MM.1S (cell line): ENCODE data around the gene KIAA1191.

Source experiments
- DNase-seq: peaks from one replicate; pipeline ENCODE4 v3.0.0-alpha.2; 2015
- H2AFZ ChIP-seq: fragments of 300-600 bp; sonication (generic); 2 replicates; pipeline ENCODE4 v1.6.0; 2016; ENCODE audit warnings: antibody characterized with exemption, low read length
- H3F3A ChIP-seq: fragments of 300-600 bp; sonication (generic); 2 replicates; pipeline ENCODE4 v1.6.1; 2016; ENCODE audit warnings: mild to moderate bottlenecking, antibody characterized with exemption, low read length, moderate library complexity, mixed read lengths; ENCODE audit not compliant: insufficient read depth
- H3K27ac ChIP-seq: fragments of 300-600 bp; sonication (generic); 2 replicates; pipeline ENCODE4 v1.5.1; 2016; ENCODE audit warnings: mild to moderate bottlenecking, low read length
- H3K27me3 ChIP-seq: fragments of 300-600 bp; sonication (generic); replicated peaks from 2 replicates; pipeline ENCODE4 v1.6.0; 2016; ENCODE audit warnings: low read length; ENCODE audit not compliant: insufficient read depth
- H3K36me3 ChIP-seq: fragments of 300-600 bp; sonication (generic); replicated peaks from 2 replicates; pipeline ENCODE4 v1.6.1; 2016; ENCODE audit warnings: mild to moderate bottlenecking, low read length, mixed read lengths; ENCODE audit not compliant: insufficient read depth
- H3K4me1 ChIP-seq: fragments of 300-600 bp; sonication (generic); 2 replicates; pipeline ENCODE4 v1.6.1; 2016; ENCODE audit warnings: low read length, mixed read lengths
- H3K4me2 ChIP-seq: fragments of 300-600 bp; sonication (generic); 2 replicates; pipeline ENCODE4 v1.6.0; 2016; ENCODE audit warnings: low read depth, low read length
- H3K4me3 ChIP-seq: fragments of 300-600 bp; sonication (generic); 2 replicates; pipeline ENCODE4 v1.5.1; 2016; ENCODE audit warnings: low read length, mixed read lengths
- H3K79me2 ChIP-seq: fragments of 300-600 bp; sonication (generic); 2 replicates; pipeline ENCODE4 v1.6.1; 2016; ENCODE audit warnings: mixed run types, low read length, mixed read lengths
- H3K9ac ChIP-seq: fragments of 300-600 bp; sonication (generic); 2 replicates; pipeline ENCODE4 v1.6.1; 2016; ENCODE audit warnings: low read length, mixed read lengths
- H3K9me2 ChIP-seq: fragments of 300-600 bp; sonication (generic); replicated peaks from 2 replicates; pipeline ENCODE4 v1.6.1; 2016; ENCODE audit warnings: mild to moderate bottlenecking, low read length, mixed read lengths; ENCODE audit not compliant: insufficient read depth
- H3K9me3 ChIP-seq: fragments of 300-600 bp; sonication (generic); replicated peaks from 2 replicates; pipeline ENCODE4 v1.6.1; 2016; ENCODE audit warnings: mild to moderate bottlenecking, low read length, mixed read lengths; ENCODE audit not compliant: insufficient read depth
- H4K20me1 ChIP-seq: fragments of 300-600 bp; sonication (generic); 2 replicates; pipeline ENCODE4 v1.6.1; 2016; ENCODE audit warnings: mild to moderate bottlenecking, low read length, moderate library complexity, mixed read lengths; ENCODE audit not compliant: insufficient read depth
- EZH2 ChIP-seq: fragments of 300-600 bp; sonication (generic); optimal IDR thresholded peaks from 2 replicates; pipeline ENCODE3; 2017; ENCODE audit warnings: low read depth, mild to moderate bottlenecking, antibody characterized with exemption, low read length, mixed read lengths
- EZH2phosphoT487 ChIP-seq: fragments of 300-600 bp; sonication (generic); IDR thresholded peaks from 2 replicates; pipeline ENCODE4 v1.6.1; 2018; ENCODE audit warnings: antibody characterized with exemption, low read length
- TF ChIP-seq, protein P1 (sequence below): fragments of 300-600 bp; sonication (generic); IDR thresholded peaks from 2 replicates; pipeline ENCODE4 v1.5.1; 2016; ENCODE audit warnings: antibody characterized with exemption, low read length, mixed read lengths

The KIAA1191 gene

DNA sequence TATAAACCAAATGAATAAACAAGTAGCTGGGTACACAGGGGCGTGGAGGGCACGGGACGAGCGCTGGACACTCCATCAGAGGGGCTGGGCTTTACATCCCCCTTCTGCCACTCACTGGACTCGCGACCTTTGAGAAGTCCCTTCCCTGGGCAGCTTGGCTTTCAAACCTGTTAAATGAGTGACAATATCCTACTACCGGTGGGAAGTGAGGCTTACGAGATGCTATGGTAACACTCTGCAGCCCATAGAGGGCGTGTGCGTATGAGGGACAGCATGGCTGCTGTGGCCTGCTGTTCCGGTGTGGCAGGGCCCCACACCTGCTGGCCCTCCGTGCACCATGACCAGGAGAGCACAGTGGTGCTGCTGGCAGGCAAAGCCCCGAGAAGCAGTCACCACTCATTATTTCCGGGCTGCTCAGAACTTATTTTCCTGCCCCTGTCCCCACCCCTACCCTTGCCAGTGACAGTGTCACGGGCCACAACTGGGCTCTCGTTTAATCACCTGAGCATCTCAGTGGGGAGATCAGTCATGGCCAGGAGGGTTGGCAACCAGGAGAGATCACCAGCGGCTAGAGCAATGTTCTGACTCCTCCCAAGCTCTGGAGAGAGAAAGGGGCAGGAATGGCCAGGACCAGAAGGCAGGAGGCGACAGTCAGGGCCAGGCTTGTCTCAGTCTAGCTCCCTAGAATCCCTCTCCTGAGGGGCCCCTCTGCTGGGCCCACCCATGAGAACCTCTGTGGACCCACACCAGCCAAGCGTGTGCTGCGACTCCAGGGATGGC is 44.3 kb upstream of the KIAA1191 start:
- H4K20me1 ChIP-seq, result no peaks in the 10 kb centered on the region
- peak overlapping the region; percentile 79; the same call in 1 of the 2 replicates for H3K4me2 ChIP-seq
- no peak overlapping the region for H2AFZ ChIP-seq
- H3K4me3 ChIP-seq, result no peak overlapping the region
- no peaks in the 10 kb centered on the region for H3K9me3 ChIP-seq
- H3K36me3 ChIP-seq, result no peaks in the 10 kb centered on the region; the same call in 1 of the 2 replicates
- H3K4me1 ChIP-seq, result peaks cover 24% of the 10 kb centered on the region
- no peak for DNase-seq
- H3K9me2 ChIP-seq, result no peaks in the 10 kb centered on the region
- H3K79me2 ChIP-seq, result peaks cover 16% of the 10 kb centered on the region
- TF ChIP-seq EZH2phosphoT487, result no peak
- TF ChIP-seq, protein P1, sequence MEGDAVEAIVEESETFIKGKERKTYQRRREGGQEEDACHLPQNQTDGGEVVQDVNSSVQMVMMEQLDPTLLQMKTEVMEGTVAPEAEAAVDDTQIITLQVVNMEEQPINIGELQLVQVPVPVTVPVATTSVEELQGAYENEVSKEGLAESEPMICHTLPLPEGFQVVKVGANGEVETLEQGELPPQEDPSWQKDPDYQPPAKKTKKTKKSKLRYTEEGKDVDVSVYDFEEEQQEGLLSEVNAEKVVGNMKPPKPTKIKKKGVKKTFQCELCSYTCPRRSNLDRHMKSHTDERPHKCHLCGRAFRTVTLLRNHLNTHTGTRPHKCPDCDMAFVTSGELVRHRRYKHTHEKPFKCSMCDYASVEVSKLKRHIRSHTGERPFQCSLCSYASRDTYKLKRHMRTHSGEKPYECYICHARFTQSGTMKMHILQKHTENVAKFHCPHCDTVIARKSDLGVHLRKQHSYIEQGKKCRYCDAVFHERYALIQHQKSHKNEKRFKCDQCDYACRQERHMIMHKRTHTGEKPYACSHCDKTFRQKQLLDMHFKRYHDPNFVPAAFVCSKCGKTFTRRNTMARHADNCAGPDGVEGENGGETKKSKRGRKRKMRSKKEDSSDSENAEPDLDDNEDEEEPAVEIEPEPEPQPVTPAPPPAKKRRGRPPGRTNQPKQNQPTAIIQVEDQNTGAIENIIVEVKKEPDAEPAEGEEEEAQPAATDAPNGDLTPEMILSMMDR, result 0 out of 2 replicates have a peak, but pooled peaks have one; percentile 4
- TF ChIP-seq EZH2, result no peak
- H3F3A ChIP-seq, result peaks cover 17% of the 10 kb centered on the region
- H3K27me3 ChIP-seq, result no peaks in the 10 kb centered on the region
- H3K27ac ChIP-seq, result peak overlapping the region; percentile 87; the same call in 1 of the 2 replicates
- no peak overlapping the region for H3K9ac ChIP-seq

DNA sequence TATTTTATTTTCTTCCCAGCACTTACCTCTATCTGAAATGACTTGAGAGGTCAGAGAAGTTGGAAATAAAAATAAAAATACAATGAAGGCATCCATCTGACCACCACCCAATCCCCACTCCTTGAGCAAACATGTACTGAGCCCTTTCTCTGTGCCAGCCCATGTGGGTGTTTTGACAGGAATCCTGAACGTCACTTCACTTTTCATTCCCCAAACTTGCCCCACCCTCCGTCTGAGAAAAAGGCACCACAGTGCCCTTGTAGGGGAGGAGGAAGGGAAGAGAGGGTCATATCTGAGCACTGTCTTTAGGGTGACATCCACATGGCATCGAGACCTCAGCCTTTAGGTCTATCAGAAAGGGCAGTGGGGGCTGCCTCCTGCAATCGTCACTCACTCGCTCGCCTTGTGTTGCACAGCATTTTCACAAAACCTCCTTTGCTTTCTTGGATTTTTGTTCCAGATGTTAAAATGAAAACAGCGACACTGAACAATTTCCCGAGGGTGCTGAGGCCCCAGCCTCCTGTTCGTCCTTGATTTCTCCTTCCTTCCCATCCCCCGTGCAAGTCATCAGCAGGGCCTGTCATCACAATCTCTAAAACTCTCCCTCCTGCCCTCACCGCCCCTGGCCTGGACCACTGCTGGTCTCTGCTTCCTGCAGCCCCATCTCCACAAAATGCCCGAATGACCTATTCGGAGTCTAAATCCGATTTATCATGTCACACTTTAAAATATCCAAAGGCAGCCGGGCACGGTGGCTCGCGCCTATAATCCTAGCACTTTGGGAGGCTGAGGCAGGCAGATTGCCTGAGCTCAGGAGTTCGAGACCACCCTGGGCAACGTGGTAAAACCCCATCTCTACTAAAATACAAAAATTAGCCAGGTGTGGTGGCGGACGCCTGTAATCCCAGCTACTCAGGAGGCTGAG is 40.0 kb upstream of the KIAA1191 start:
- no peak overlapping the region for H3K9ac ChIP-seq
- no peaks in the 10 kb centered on the region for H3K9me3 ChIP-seq
- no peaks in the 10 kb centered on the region for H4K20me1 ChIP-seq
- H3F3A ChIP-seq, result peaks cover 4% of the 10 kb centered on the region; the same call in 1 of the 2 replicates
- no peaks in the 10 kb centered on the region for H3K9me2 ChIP-seq
- no peak for DNase-seq
- no peaks in the 10 kb centered on the region for H3K27me3 ChIP-seq
- no peak overlapping the region for H3K4me3 ChIP-seq
- no peaks in the 10 kb centered on the region for H3K36me3 ChIP-seq
- no peak overlapping the region for H3K27ac ChIP-seq
- H3K4me2 ChIP-seq, result no peak overlapping the region
- H2AFZ ChIP-seq, result no peak overlapping the region
- TF ChIP-seq EZH2 (no peak), EZH2phosphoT487 (no peak)
- TF ChIP-seq, protein P1, result no peak
- peaks cover 10% of the 10 kb centered on the region for H3K79me2 ChIP-seq
- H3K4me1 ChIP-seq, result peaks cover 11% of the 10 kb centered on the region

DNA sequence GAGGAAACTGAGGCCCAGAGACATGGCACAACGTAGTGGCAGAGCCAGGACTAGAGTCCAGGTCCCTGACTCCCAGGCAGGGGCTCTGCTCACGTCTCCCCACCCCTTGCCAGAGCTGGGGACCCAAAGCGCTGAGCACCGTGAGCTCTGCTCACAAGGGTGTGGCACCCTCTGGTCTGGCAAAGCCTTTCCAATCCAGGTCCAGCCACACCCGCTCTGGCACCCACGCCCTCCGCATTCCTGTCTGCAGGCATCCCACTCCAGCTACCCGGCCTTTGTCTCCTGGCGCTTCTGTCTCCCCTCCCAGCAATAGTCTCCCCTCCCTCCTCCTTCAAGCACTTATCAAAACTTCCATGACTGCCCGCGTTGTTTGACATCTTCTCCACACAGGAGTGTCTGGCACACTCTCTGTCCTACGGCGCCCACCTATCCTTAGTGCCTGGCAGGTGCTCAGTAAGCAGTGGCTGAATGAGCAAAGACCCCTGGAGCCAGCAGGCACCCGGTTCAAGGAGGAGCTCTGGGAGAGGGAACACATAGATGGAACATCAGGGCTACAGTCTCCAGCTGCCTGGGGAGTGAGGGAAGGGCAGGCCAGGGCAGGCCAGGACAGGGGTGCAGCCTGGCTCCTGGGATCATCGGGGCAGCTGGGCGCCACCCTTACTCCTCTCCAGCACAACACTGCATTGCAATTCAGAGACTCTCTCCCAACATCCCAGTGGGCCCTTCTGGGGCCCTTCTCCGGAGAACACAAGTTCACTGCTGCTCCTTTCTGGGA is 39.0 kb upstream of the KIAA1191 start:
- H3K4me3 ChIP-seq, result no peak overlapping the region
- DNase-seq, result no peak
- no peak overlapping the region for H3K27ac ChIP-seq
- H3K9ac ChIP-seq, result no peak overlapping the region
- H3K36me3 ChIP-seq, result no peaks in the 10 kb centered on the region
- H4K20me1 ChIP-seq, result no peaks in the 10 kb centered on the region
- H3K4me1 ChIP-seq, result 0 out of 2 replicates have a peak, but pooled peaks cover 8% of the 10 kb centered on the region
- no peaks in the 10 kb centered on the region for H3K27me3 ChIP-seq
- H3K9me2 ChIP-seq, result no peaks in the 10 kb centered on the region
- TF ChIP-seq EZH2 (no peak), EZH2phosphoT487 (no peak)
- TF ChIP-seq, protein P1, result no peak
- no peak overlapping the region for H2AFZ ChIP-seq
- peaks cover 6% of the 10 kb centered on the region for H3K79me2 ChIP-seq
- H3F3A ChIP-seq, result no peaks in the 10 kb centered on the region
- H3K4me2 ChIP-seq, result no peak overlapping the region
- H3K9me3 ChIP-seq, result no peaks in the 10 kb centered on the region
